Stimulated activated CD4-positive, alpha-beta T cell treated with anti-CD3 and anti-CD28 coated beads, Interleukin-1b, Interleukin-23, amount 100 ng/mL, for 48 hours (primary cell): ENCODE data around the gene METTL15.
"Not testable (repeated sequence)": the region's sequence is repeated elsewhere in the genome, so short reads cannot be mapped to it uniquely, and the experiment has no call there.

Experiments
- DNase-seq: peaks from one replicate; pipeline ENCODE4 v3.0.0-alpha.2; 2020

The METTL15 gene

DNA sequence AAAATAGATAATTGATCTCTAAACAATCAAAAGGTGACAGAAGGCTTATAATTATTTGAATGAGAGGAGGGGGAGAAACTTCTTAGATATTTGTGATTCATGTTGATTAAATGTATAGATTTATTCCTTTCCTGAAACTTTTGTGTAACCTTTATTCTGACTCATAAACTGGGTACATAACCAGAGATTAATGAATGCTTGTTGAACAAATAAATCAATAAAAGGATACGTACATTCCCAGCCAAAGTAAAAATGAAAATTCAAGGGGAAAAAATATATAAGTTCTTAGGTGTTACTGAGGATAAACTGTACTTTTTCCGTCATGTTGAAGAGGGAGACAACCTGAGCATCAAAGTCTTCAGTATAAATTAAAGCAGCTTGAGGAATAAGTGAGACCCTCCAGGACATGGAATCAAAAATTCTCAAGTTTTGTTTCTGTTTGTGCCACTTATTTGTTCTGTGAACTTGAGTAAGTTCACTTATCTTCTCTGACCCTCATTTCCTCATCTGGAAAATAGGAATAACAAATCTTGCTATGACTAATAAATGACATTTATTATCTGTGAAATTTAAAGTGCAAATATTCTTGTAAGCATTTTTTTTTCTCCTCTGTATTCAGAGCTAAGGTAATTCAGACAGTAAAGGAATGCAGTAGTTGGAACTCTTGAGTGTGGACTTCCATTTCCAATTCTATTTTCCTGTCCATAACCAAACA lies 195.4 kb downstream of the METTL15 start:
- DNase-seq: no peak

DNA sequence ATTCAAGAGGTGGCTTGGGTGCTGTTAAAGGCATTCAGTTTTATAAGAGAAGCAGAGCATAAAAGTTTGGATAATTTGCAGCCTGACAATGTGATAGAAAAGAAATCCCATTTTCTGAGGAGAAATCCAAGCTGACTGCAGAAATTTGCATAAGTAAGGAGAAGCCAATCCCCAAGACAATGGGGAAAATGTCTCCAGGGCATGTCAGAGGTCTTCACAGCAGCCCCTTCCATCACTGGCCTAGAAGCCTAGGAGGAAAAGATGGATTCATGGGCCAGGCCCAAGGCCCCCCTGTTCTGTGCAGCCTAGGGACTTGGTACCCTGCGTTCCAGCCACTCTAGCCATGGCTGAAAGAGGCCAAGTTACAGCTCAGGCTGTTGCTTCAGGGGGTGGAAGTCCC lies 207.3 kb downstream of the METTL15 start:
- DNase-seq: no peak

GRCh38 chr11:28318871-28319270 lies 210.7 kb downstream of the METTL15 start:
- DNase-seq: no peak

GRCh38 chr11:28323621-28324020 lies 215.4 kb downstream of the METTL15 start:
- DNase-seq: no peak

DNA sequence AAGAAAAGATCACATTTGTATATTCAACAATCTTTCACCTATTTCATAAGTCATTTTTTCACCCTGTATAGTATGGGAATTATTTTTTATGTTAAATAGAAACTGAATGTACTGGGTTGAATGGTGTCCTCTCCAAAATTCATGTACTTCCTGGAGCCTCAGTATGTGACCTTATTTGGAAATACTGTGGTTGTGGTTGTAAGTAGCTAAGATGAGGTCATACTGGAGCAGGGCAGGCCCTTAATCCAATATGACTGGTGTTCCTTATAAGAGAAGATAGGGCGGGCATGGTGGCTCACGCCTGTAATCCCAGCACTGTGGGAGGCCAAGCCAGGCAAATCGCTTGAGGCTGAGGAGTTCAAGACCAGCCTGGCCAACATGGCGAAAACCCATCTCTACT lies 224.2 kb downstream of the METTL15 start:
- DNase-seq: not testable (repeated sequence)

- no peak for DNase-seq
Measured at GRCh38 chr11:28337701-28338100, 229.5 kb downstream of the METTL15 start.

DNA sequence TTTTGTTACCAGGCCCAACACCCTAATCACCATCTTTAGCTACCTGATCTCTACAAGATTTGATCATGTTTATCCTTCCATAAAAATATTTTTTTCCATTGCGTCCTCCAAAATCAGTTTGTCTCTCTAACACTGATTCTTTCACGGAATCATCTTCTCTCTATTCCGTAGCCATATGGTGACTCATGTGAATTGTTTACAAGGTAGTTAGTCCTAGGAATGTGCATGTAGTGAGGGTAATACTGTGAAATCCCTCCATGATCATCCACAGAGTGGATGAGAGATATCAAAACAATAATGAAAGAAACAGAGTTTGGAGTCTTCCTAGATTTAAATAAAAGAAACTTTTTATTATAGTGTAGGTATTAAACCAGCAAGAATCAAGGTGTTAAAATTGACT lies 230.2 kb downstream of the METTL15 start:
- no peak for DNase-seq

- no peak for DNase-seq
Measured at GRCh38 chr11:28339488-28339887, 231.3 kb downstream of the METTL15 start.

DNA sequence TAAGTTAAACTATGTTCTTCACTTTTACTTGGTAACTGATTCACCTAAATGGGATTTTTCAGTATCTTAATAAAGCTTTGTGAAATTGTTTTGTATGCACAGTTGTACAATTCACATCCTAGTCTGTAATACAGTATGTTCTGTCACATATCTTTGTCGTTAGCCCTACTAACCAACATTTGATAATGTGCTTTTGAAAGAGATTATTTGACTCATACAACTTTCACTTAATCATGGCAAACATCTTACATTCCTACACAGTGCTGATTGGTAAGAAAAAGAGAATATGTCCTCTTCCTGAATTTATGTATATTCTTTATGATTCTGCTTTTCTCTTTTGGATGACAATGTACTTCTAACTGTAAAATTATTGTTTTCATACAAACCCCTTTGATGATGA lies 234.5 kb downstream of the METTL15 start:
- DNase-seq: no peak

- DNase-seq: no peak
Measured at GRCh38 chr11:28343304-28344233, 235.4 kb downstream of the METTL15 start.

GRCh38 chr11:28346209-28346608 lies 238.0 kb downstream of the METTL15 start:
- DNase-seq: no peak

- no peak for DNase-seq
Measured at GRCh38 chr11:28346721-28347120, 238.5 kb downstream of the METTL15 start.

- DNase-seq: no peak
Measured at GRCh38 chr11:28347371-28347770, 239.2 kb downstream of the METTL15 start.

DNA sequence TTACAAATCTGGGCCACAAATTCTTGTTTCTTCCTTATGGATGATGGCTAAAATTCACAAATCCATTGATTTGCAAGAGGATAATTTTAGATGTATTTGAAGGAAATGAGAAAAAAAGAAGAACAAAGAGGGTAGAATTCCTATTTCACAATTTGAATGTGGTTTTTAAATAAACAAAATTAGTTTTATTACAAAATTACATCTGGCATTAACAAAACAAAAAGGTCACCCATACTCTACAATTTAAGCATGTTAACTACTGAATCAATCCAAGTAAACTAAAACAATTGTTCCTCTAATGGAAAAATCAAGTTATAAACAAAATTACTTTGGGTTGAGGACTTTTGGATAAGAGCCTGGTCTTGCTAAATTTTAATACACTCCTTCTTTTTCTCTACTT lies 242.0 kb downstream of the METTL15 start:
- DNase-seq: no peak

DNA sequence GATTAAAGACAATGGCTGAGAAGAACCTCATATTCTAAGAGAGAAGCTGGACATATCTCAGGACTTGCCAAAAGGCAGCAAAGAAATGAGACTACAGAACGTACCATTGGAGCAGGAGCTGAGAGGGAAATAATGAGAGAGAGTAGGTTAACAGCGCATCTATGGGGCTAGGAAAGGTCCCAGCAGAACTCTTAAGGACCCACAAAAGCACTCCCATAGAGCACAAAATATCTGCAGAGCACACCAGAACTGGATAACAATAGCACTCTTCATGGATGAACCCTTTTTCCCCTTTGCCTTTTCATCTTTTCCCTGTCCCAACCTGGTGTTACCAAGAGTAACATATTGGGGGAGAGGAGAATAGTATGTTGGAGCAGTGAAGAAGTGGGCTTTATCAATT lies 245.8 kb downstream of the METTL15 start:
- no peak for DNase-seq

DNA sequence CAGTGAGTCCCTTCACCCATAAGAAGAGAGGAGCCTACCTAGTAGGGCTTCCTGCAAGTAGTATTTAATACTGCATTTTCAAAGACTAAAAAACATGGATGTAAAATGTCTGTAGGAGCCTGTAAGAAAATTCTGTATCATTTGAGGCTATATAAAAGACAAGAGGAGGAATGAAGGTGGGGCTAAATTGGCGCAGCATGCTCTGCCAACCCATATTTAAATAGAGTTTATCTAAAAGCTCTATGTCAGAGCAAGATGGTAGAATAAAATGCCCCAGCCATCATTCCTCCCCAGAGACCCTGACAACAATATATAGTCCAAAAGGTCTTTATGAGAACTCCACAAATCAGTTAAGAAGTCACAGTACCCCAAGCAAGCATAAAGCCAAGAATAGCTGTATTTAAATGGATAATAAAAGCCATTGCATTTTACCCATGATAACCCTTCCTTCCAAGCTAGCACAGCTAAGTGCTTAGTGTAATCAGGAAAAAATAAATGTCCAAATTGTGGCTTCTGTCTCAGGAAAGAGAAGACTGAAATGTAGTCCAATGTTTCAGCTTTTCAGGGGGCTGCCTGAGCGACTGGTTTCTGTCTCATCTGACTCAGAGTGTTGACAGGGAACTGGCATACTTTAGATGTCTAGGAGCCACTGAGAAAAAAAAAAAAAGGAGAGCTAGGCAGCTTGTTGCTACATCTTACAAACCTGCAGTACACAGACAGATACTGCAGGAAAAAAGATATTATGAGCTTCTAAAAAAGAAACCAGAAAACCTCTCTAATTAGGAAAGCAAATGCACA lies 258.6 kb downstream of the METTL15 start:
- no peak for DNase-seq

DNA sequence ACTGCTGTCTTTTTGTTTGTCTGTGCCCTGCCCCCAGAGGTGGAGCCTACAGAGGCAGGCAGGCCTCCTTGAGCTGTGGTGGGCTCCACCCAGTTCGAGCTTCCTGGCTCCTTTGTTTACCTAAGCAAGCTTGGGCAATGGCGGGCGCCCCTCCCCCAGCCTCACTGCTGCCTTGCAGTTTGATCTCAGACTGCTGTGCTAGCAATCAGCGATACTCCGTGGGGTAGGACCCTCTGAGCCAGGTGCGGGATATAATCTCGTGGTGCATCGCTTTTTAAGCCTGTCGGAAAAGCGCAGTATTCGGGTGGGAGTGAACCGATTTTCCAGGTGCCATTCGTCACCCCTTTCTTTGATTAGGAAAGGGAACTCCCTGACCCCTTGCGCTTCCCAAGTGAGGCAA lies 269.9 kb downstream of the METTL15 start:
- not testable (repeated sequence) for DNase-seq
